HCT116 (cell line): ENCODE data around the gene C1orf52.

Experiments used
- CEBPB ChIP-seq: IDR thresholded peaks from 2 replicates; pipeline ENCODE4 v1.6.1; 2012; ENCODE audit warnings: low read depth
- EGR1 ChIP-seq: IDR thresholded peaks from 2 replicates; pipeline ENCODE4 v1.6.1; 2012; ENCODE audit warnings: low read depth
- EZH2 ChIP-seq: fragments of 200-600 bp; sonication (generic); IDR thresholded peaks from 2 replicates; pipeline ENCODE4 v1.6.1; 2017; ENCODE audit warnings: antibody characterized with exemption, mixed run types
- EZH2phosphoT487 ChIP-seq: fragments of 200-600 bp; IDR thresholded peaks from 2 replicates; pipeline ENCODE4 v1.6.1; 2018; ENCODE audit warnings: antibody characterized with exemption, borderline replicate concordance
- POLR2A ChIP-seq: IDR thresholded peaks from 2 replicates; pipeline ENCODE4 v1.7.0; 2011; ENCODE audit warnings: borderline replicate concordance; ENCODE audit not compliant: insufficient read depth, insufficient read length; ENCODE audit errors: extremely low read depth
- RAD21 ChIP-seq: IDR thresholded peaks from 2 replicates; pipeline ENCODE4 v1.6.1; 2012; ENCODE audit warnings: low read depth, mild to moderate bottlenecking
- SIN3A ChIP-seq: IDR thresholded peaks from 2 replicates; pipeline ENCODE4 v1.6.1; 2012; ENCODE audit warnings: low read depth
- TCF7L2 ChIP-seq: IDR thresholded peaks from 2 replicates; pipeline ENCODE4 v1.7.0; 2011; ENCODE audit warnings: borderline replicate concordance, inconsistent platforms; ENCODE audit not compliant: insufficient read depth, insufficient read length; ENCODE audit errors: extremely low read depth
- YY1 ChIP-seq: IDR thresholded peaks from 2 replicates; pipeline ENCODE4 v1.6.1; 2011; ENCODE audit warnings: low read length, low read depth, moderate library complexity, mild to moderate bottlenecking; ENCODE audit not compliant: insufficient replicate concordance; ENCODE audit errors: extremely low read depth
- ZNF274 ChIP-seq: fragments of 200-500 bp; sonication (Bioruptor generic); IDR thresholded peaks from 2 replicates; pipeline ENCODE4 v1.6.1; 2014; ENCODE audit warnings: mild to moderate bottlenecking, low read depth, low read length, inconsistent platforms
- TF ChIP-seq, protein P1 (sequence below): IDR thresholded peaks from 2 replicates; pipeline ENCODE4 v1.6.1; 2012
- TF ChIP-seq, protein P2 (sequence below), 3 experiments: fragments of 200-600 bp in 1 of 3; sonication (generic) in 1 of 3; IDR thresholded peaks in 2 of 3; conservative IDR thresholded peaks in 1 of 3; 2 replicates each; pipeline ENCODE4 v1.5.1; 2012 to 2017; ENCODE audit warnings: low read depth in 2 of 3, low read length in 2 of 3, antibody characterized with exemption in 1 of 3, borderline replicate concordance in 1 of 3, control low read depth in 1 of 3, mild to moderate bottlenecking in 1 of 3, mixed read lengths in 1 of 3, mixed run types in 1 of 3, moderate library complexity in 1 of 3; ENCODE audit not compliant: insufficient read depth in 1 of 3
- TF ChIP-seq, protein P3 (sequence below): IDR thresholded peaks from 2 replicates; pipeline ENCODE4 v1.6.1; 2012; ENCODE audit warnings: low read depth

DNA sequence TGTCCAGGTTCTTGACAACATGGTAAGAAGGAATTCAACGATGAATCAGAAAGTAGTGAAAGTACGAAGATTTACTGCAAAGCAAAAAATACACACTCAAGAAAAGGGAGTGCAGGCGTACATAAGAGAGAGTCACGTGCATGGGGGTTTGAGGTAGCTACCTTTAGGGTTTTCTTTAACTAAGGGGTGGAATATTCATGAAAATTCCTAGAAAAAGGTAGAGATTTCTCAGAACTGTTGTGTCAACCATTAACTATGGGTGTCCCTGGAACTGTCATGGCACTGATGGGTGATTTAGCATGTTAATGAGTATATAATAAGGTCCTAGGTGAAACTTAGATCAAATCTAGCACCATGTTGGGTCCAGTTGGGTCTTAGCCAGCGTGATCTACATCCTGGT lies 36.1 kb downstream of the C1orf52 start:
- TF ChIP-seq YY1, result no peak
- TF ChIP-seq, protein P1, sequence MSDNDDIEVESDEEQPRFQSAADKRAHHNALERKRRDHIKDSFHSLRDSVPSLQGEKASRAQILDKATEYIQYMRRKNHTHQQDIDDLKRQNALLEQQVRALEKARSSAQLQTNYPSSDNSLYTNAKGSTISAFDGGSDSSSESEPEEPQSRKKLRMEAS, result no peak
- no peak for TF ChIP-seq POLR2A
- TF ChIP-seq SIN3A, result no peak
- TF ChIP-seq, protein P2, sequence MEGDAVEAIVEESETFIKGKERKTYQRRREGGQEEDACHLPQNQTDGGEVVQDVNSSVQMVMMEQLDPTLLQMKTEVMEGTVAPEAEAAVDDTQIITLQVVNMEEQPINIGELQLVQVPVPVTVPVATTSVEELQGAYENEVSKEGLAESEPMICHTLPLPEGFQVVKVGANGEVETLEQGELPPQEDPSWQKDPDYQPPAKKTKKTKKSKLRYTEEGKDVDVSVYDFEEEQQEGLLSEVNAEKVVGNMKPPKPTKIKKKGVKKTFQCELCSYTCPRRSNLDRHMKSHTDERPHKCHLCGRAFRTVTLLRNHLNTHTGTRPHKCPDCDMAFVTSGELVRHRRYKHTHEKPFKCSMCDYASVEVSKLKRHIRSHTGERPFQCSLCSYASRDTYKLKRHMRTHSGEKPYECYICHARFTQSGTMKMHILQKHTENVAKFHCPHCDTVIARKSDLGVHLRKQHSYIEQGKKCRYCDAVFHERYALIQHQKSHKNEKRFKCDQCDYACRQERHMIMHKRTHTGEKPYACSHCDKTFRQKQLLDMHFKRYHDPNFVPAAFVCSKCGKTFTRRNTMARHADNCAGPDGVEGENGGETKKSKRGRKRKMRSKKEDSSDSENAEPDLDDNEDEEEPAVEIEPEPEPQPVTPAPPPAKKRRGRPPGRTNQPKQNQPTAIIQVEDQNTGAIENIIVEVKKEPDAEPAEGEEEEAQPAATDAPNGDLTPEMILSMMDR (IDR thresholded peaks at IDR 0.05 in 2 of 3, conservative IDR thresholded peaks at IDR 0.05 in 1 of 3; ENCODE audit: borderline replicate concordance in 1 of 3, insufficient read depth in 1 of 3, low read depth in 2 of 3, low read length in 2 of 3), result no peak
- no peak for TF ChIP-seq TCF7L2
- no peak for TF ChIP-seq ZNF274
- TF ChIP-seq CEBPB, result no peak
- TF ChIP-seq RAD21, result no peak
- TF ChIP-seq, protein P3, sequence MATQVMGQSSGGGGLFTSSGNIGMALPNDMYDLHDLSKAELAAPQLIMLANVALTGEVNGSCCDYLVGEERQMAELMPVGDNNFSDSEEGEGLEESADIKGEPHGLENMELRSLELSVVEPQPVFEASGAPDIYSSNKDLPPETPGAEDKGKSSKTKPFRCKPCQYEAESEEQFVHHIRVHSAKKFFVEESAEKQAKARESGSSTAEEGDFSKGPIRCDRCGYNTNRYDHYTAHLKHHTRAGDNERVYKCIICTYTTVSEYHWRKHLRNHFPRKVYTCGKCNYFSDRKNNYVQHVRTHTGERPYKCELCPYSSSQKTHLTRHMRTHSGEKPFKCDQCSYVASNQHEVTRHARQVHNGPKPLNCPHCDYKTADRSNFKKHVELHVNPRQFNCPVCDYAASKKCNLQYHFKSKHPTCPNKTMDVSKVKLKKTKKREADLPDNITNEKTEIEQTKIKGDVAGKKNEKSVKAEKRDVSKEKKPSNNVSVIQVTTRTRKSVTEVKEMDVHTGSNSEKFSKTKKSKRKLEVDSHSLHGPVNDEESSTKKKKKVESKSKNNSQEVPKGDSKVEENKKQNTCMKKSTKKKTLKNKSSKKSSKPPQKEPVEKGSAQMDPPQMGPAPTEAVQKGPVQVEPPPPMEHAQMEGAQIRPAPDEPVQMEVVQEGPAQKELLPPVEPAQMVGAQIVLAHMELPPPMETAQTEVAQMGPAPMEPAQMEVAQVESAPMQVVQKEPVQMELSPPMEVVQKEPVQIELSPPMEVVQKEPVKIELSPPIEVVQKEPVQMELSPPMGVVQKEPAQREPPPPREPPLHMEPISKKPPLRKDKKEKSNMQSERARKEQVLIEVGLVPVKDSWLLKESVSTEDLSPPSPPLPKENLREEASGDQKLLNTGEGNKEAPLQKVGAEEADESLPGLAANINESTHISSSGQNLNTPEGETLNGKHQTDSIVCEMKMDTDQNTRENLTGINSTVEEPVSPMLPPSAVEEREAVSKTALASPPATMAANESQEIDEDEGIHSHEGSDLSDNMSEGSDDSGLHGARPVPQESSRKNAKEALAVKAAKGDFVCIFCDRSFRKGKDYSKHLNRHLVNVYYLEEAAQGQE, result no peak
- TF ChIP-seq EGR1, result no peak
- TF ChIP-seq EZH2, result no peak
- no peak for TF ChIP-seq EZH2phosphoT487
